A673 (cell line): Measurements from ENCODE around the gene AFF2.

Experiments used
- EZH2 ChIP-seq: fragments of 200-600 bp; sonication (generic); IDR thresholded peaks from 2 replicates; pipeline ENCODE4 v1.6.1; 2017; ENCODE audit warnings: borderline replicate concordance, low read depth, mild to moderate bottlenecking, mixed read lengths, antibody characterized with exemption, low read length; ENCODE audit not compliant: poor library complexity, severe bottlenecking
- TF ChIP-seq, protein P1 (sequence below): fragments of 300-800, 200-600 bp; sonication (generic); conservative IDR thresholded peaks from 2 replicates; pipeline ENCODE4 v1.5.1; 2017; ENCODE audit warnings: low read depth, mild to moderate bottlenecking, antibody characterized with exemption, low read length, moderate library complexity, mixed read lengths

DNA sequence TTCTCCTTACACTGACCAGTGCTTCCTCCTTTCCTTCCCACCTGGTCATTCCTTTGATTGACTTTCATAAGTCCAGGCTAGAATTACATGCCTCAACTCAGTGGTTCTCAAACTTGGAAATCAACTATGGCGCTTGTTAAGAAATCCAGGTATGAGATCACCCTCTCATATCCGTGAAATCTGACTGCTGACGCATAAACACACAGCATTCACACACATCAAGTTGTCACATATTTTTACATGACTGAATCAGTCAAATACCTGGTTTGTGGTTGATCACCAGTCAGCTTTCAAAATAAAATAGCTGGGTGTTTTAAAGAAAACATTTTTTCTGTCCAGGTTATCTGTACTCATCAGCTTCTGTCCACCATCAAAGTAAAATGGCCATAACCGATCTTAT, 433.5 kb downstream of the AFF2 start:
- TF ChIP-seq, protein P1, sequence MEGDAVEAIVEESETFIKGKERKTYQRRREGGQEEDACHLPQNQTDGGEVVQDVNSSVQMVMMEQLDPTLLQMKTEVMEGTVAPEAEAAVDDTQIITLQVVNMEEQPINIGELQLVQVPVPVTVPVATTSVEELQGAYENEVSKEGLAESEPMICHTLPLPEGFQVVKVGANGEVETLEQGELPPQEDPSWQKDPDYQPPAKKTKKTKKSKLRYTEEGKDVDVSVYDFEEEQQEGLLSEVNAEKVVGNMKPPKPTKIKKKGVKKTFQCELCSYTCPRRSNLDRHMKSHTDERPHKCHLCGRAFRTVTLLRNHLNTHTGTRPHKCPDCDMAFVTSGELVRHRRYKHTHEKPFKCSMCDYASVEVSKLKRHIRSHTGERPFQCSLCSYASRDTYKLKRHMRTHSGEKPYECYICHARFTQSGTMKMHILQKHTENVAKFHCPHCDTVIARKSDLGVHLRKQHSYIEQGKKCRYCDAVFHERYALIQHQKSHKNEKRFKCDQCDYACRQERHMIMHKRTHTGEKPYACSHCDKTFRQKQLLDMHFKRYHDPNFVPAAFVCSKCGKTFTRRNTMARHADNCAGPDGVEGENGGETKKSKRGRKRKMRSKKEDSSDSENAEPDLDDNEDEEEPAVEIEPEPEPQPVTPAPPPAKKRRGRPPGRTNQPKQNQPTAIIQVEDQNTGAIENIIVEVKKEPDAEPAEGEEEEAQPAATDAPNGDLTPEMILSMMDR = no peak
- no peak for TF ChIP-seq EZH2
